Liver (tissue), 3 donors: ENCODE results near the gene FOXO1.

Experiments used
- EGR1 ChIP-seq, 2 donors: IDR thresholded peaks; 2 replicates each; pipeline ENCODE4 v1.6.1; 2016 to 2018; ENCODE audit warnings: antibody characterized with exemption in 2 of 2, low read depth in 2 of 2
- GABPA ChIP-seq, 2 donors: IDR thresholded peaks in 1 of 2; conservative IDR thresholded peaks in 1 of 2; 2 replicates each; pipeline ENCODE4 v1.6.1; 2016; ENCODE audit warnings: antibody characterized with exemption in 2 of 2, mild to moderate bottlenecking in 1 of 2, moderate library complexity in 1 of 2
- JUND ChIP-seq, 2 donors: IDR thresholded peaks; 2 replicates each; pipeline ENCODE4 v1.6.1; 2016; ENCODE audit warnings: antibody characterized with exemption in 2 of 2
- RAD21 ChIP-seq, 2 donors: IDR thresholded peaks; 2 replicates each; pipeline ENCODE4 v1.6.1; 2016; ENCODE audit warnings: antibody characterized with exemption in 2 of 2, mild to moderate bottlenecking in 2 of 2
- RXRA ChIP-seq, 2 donors: IDR thresholded peaks; 2 replicates each; pipeline ENCODE4 v1.6.1; 2017 to 2018; ENCODE audit warnings: antibody characterized with exemption in 2 of 2, mild to moderate bottlenecking in 1 of 2
- SP1 ChIP-seq: IDR thresholded peaks from 2 replicates; pipeline ENCODE4 v1.6.1; 2018; ENCODE audit warnings: antibody characterized with exemption, mild to moderate bottlenecking
- TAF1 ChIP-seq: conservative IDR thresholded peaks from 2 replicates; pipeline ENCODE4 v1.6.1; 2016; ENCODE audit warnings: antibody characterized with exemption, mild to moderate bottlenecking
- YY1 ChIP-seq: IDR thresholded peaks from 2 replicates; pipeline ENCODE4 v1.6.1; 2016; ENCODE audit warnings: antibody characterized with exemption, mild to moderate bottlenecking
- TF ChIP-seq, protein P1 (sequence below): fragments of 150-350 bp; IDR thresholded peaks from 2 replicates; pipeline ENCODE4 v1.5.1; 2017; ENCODE audit warnings: improper control_type of control experiment, low read depth, low read length; ENCODE audit not compliant: missing input control
- TF ChIP-seq, protein P2 (sequence below): IDR thresholded peaks from 2 replicates; pipeline ENCODE4 v1.6.1; 2016; ENCODE audit warnings: antibody characterized with exemption
- TF ChIP-seq, protein P3 (sequence below): IDR thresholded peaks from 2 replicates; pipeline ENCODE4 v1.6.1; 2016; ENCODE audit warnings: antibody characterized with exemption
- TF ChIP-seq, protein P4 (sequence below): IDR thresholded peaks from 2 replicates; pipeline ENCODE4 v1.6.1; 2016; ENCODE audit warnings: antibody characterized with exemption
- TF ChIP-seq, protein P5 (sequence below): IDR thresholded peaks from 2 replicates; pipeline ENCODE4 v1.6.1; 2016; ENCODE audit warnings: antibody characterized with exemption, mild to moderate bottlenecking
- donor health status: healthy.
- donor health status: healthy.

DNA sequence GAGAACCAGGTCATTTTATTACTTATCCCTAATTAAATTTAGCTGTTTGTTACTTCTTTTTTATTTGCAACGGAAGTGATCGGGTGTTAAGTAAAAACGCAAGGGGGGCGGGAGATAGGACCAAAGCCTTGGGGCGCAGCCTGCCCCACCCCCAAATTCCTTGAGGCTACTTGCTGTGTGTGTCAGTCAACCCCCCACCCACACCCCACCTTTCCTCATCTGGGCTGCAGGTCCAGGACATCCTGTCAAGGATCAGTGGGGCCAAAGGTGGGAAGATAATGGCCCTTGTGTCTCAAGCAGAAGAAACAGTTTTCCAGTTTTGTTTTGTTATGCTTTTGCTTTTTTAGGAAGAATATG, 1.2 kb upstream of the FOXO1 start:
- TF ChIP-seq, protein P1, sequence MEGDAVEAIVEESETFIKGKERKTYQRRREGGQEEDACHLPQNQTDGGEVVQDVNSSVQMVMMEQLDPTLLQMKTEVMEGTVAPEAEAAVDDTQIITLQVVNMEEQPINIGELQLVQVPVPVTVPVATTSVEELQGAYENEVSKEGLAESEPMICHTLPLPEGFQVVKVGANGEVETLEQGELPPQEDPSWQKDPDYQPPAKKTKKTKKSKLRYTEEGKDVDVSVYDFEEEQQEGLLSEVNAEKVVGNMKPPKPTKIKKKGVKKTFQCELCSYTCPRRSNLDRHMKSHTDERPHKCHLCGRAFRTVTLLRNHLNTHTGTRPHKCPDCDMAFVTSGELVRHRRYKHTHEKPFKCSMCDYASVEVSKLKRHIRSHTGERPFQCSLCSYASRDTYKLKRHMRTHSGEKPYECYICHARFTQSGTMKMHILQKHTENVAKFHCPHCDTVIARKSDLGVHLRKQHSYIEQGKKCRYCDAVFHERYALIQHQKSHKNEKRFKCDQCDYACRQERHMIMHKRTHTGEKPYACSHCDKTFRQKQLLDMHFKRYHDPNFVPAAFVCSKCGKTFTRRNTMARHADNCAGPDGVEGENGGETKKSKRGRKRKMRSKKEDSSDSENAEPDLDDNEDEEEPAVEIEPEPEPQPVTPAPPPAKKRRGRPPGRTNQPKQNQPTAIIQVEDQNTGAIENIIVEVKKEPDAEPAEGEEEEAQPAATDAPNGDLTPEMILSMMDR, result no peak
- no peak for TF ChIP-seq SP1
- TF ChIP-seq, protein P2, sequence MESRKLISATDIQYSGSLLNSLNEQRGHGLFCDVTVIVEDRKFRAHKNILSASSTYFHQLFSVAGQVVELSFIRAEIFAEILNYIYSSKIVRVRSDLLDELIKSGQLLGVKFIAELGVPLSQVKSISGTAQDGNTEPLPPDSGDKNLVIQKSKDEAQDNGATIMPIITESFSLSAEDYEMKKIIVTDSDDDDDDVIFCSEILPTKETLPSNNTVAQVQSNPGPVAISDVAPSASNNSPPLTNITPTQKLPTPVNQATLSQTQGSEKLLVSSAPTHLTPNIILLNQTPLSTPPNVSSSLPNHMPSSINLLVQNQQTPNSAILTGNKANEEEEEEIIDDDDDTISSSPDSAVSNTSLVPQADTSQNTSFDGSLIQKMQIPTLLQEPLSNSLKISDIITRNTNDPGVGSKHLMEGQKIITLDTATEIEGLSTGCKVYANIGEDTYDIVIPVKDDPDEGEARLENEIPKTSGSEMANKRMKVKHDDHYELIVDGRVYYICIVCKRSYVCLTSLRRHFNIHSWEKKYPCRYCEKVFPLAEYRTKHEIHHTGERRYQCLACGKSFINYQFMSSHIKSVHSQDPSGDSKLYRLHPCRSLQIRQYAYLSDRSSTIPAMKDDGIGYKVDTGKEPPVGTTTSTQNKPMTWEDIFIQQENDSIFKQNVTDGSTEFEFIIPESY, result no peak
- no peak for TF ChIP-seq RAD21 (IDR thresholded peaks at IDR 0.05)
- TF ChIP-seq, protein P3, sequence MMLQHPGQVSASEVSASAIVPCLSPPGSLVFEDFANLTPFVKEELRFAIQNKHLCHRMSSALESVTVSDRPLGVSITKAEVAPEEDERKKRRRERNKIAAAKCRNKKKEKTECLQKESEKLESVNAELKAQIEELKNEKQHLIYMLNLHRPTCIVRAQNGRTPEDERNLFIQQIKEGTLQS, result no peak
- no peak for TF ChIP-seq GABPA (IDR thresholded peaks at IDR 0.05 in 1 of 2, conservative IDR thresholded peaks at IDR 0.05 in 1 of 2)
- no peak for TF ChIP-seq YY1
- TF ChIP-seq, protein P4, sequence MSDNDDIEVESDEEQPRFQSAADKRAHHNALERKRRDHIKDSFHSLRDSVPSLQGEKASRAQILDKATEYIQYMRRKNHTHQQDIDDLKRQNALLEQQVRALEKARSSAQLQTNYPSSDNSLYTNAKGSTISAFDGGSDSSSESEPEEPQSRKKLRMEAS, result no peak
- no peak for TF ChIP-seq JUND (IDR thresholded peaks at IDR 0.05)
- no peak for TF ChIP-seq EGR1 (IDR thresholded peaks at IDR 0.05; ENCODE audit: low read depth in 2 of 2)
- no peak for TF ChIP-seq TAF1
- TF ChIP-seq, protein P5, sequence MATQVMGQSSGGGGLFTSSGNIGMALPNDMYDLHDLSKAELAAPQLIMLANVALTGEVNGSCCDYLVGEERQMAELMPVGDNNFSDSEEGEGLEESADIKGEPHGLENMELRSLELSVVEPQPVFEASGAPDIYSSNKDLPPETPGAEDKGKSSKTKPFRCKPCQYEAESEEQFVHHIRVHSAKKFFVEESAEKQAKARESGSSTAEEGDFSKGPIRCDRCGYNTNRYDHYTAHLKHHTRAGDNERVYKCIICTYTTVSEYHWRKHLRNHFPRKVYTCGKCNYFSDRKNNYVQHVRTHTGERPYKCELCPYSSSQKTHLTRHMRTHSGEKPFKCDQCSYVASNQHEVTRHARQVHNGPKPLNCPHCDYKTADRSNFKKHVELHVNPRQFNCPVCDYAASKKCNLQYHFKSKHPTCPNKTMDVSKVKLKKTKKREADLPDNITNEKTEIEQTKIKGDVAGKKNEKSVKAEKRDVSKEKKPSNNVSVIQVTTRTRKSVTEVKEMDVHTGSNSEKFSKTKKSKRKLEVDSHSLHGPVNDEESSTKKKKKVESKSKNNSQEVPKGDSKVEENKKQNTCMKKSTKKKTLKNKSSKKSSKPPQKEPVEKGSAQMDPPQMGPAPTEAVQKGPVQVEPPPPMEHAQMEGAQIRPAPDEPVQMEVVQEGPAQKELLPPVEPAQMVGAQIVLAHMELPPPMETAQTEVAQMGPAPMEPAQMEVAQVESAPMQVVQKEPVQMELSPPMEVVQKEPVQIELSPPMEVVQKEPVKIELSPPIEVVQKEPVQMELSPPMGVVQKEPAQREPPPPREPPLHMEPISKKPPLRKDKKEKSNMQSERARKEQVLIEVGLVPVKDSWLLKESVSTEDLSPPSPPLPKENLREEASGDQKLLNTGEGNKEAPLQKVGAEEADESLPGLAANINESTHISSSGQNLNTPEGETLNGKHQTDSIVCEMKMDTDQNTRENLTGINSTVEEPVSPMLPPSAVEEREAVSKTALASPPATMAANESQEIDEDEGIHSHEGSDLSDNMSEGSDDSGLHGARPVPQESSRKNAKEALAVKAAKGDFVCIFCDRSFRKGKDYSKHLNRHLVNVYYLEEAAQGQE, result no peak
- no peak for TF ChIP-seq RXRA (IDR thresholded peaks at IDR 0.05)
